Tongue (tissue), 2 donors: ENCODE data around the gene NUDT4. TPM values are rescaled to one million over a fixed set of nuclear protein-coding genes. Genes with fewer than 3 reads are reported as not detected.

ENCODE experiments used
- DNase-seq: peaks from one replicate; pipeline ENCODE4 v3.0.0-alpha.2; 2015
- total RNA-seq: library from RNA; depleted of rRNA; stranded (reverse); fragments of >200 nt; gene quantifications from one replicate; pipeline ENCODE4 v1.2.3, GENCODE V29; 2014

The NUDT4 gene
- 121 TPM for total RNA-seq

- peak; percentile 99 for DNase-seq
Observed at GRCh38 chr12:93377252-93378195, at the start of gene NUDT4. NUDT4 (plus strand) TSS chr12:93377925; CDS start chr12:93378323, 398 bp downstream.

- no peak for DNase-seq
Observed at GRCh38 chr12:93333054-93333453, 44.7 kb upstream of the NUDT4 start.

- DNase-seq: no peak
Observed at GRCh38 chr12:93333828-93334227, 43.9 kb upstream of the NUDT4 start.

GRCh38 chr12:93335603-93336162 lies 42.0 kb upstream of the NUDT4 start:
- DNase-seq: peak; percentile 33

- peak; percentile 66 for DNase-seq
Observed at GRCh38 chr12:93336291-93336741, 41.4 kb upstream of the NUDT4 start.

- DNase-seq: no peak
Observed at GRCh38 chr12:93338598-93338997, 39.1 kb upstream of the NUDT4 start.

- no peak for DNase-seq
Observed at GRCh38 chr12:93339695-93340094, 38.0 kb upstream of the NUDT4 start.

GRCh38 chr12:93341409-93342049 lies 36.2 kb upstream of the NUDT4 start:
- peak; percentile 59 for DNase-seq

- DNase-seq: peak; percentile 34
Observed at GRCh38 chr12:93347054-93347785, 30.5 kb upstream of the NUDT4 start.

GRCh38 chr12:93348575-93349435 lies 28.9 kb upstream of the NUDT4 start:
- peak; percentile 72 for DNase-seq

GRCh38 chr12:93351726-93352125 lies 26.0 kb upstream of the NUDT4 start:
- no peak for DNase-seq

GRCh38 chr12:93352321-93352720 lies 25.4 kb upstream of the NUDT4 start:
- DNase-seq: no peak

- no peak for DNase-seq
Observed at GRCh38 chr12:93356214-93356613, 21.5 kb upstream of the NUDT4 start.

GRCh38 chr12:93358058-93358457 lies 19.7 kb upstream of the NUDT4 start:
- DNase-seq: no peak

- no peak for DNase-seq
Observed at GRCh38 chr12:93358821-93359220, 18.9 kb upstream of the NUDT4 start.

- DNase-seq: no peak
Observed at GRCh38 chr12:93360688-93361087, 17.0 kb upstream of the NUDT4 start.

GRCh38 chr12:93361151-93361919 lies 16.4 kb upstream of the NUDT4 start:
- DNase-seq: no peak

- DNase-seq: no peak
Observed at GRCh38 chr12:93363841-93364297, 13.9 kb upstream of the NUDT4 start.

- peak; percentile 62 for DNase-seq
Observed at GRCh38 chr12:93365616-93366405, 11.9 kb upstream of the NUDT4 start.

- DNase-seq: no peak
Observed at GRCh38 chr12:93366422-93366821, 11.3 kb upstream of the NUDT4 start.
